Measurements from ENCODE around the gene LBR.

LBR gene

GRCh38 chr1:225366018-225366417 lies 61.8 kb downstream of the LBR start:
- DNase-seq: no peak

DNA sequence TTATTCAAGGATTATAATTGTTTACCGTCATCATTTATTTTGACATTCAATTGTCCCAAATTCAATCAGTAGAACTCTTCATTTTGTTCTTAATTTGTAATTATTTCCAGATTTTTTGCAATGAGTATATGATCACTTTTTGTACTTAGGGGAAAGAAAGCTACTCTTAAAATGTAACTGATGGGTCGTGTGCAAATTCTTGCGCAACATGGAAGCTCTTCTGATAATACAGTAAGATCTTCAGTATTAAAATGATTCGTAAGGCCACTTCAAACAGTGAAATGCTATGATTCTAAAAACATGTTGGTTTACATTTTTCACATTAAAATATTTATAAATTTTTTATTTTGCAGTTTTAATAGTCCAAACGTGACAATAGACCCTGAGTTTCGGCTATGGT lies 63.4 kb downstream of the LBR start:
- DNase-seq: no peak

- no peak for DNase-seq
Observed at GRCh38 chr1:225362805-225363204, 65.0 kb downstream of the LBR start.

GRCh38 chr1:225361176-225361575 lies 66.7 kb downstream of the LBR start:
- no peak for DNase-seq

DNA sequence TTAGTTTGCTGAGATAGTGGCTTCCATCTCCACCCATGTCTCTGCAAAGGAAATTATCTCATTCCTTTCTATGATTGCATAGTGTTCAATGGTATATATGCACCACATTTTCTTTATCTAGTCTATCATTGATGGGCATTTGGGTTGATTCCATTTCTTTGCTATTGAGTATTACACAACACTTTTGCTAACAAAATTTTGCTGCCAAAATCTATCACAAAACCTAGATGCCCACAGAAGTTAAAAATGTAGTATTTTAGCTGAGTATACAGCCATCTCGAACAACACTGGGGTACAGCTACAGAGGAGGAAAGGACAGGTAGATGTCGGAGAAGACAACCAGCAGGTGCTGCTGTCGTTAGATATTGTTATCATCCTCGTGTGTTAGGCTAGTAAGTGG lies 67.7 kb downstream of the LBR start:
- DNase-seq: no peak

DNA sequence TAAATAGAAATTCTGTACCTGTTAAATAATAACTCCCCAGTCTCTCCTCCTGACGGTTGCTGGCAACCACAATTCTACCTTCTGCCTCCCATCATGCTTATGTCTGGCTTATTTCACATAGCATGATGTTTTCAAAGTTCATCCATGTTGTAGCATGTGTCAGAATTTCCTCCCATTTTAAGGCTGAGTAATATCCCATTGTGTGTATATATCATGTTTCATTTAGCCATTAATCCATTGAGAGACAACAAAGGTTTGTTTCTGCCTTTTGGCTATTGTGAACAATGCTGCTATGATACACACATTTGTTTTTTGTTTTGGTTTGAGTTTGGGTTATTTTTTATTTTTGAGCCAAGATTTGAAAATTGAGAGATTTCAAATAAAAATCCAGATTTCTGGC lies 72.0 kb downstream of the LBR start:
- DNase-seq: no peak

GRCh38 chr1:225354906-225355305 lies 72.9 kb downstream of the LBR start:
- DNase-seq: no peak

Data from COR-L47 (cell line).